ENCODE measurements around the gene MBP. TPM values are rescaled to one million over a fixed set of nuclear protein-coding genes. Genes with fewer than 3 reads are reported as not detected.

The MBP gene
- total and polyA plus RNA-seq, 10 of the 15 experiments (the other 5 are each of a cell fraction or from before 2014, with no cell fraction given): 12.2 to 67.8 (median 42.1) TPM

GRCh38 chr18:76941284-76941683, 191.3 kb downstream of the MBP start:
- ChIA-PET CTCF (interaction anchor here (0.8 kb wide), 1 partner anchor 10 kb away, joined by 4 read pairs; no protein-coding TSS in a partner anchor), RAD21 (ENCODE audit: unreplicated experiment) (interaction anchor here (1.6 kb wide), 1 partner anchor 41 kb away, joined by 4 read pairs; no protein-coding TSS in a partner anchor), SMC1A (ENCODE audit: uncharacterized antibody, unreplicated experiment) (interaction anchor here (1.0 to 2.1 kb wide), 5 partner anchors 8 to 43 kb away, joined by 3 to 6 read pairs (median 3); no protein-coding TSS in a partner anchor), POLR2A (no interaction called here)
- in situ Hi-C loops (cut with MboI): no loop called here
- FAIRE-seq (no peak), DNase-seq (ENCODE audit: low read depth, low spot score) (no peak), ATAC-seq (no peak)
- WGBS (ENCODE audit: insufficient coverage, insufficient replicate concordance, low lambda C conversion rate, missing lambda C conversion rate): 90% methylated on average over 9 of the region's 9 CpGs
- H3K27ac ChIP-seq (ENCODE audit: control insufficient read depth, insufficient read depth): no peak overlapping the region
- no TSS peak for BruUV-seq (replicated peaks)
- H3K4me1 ChIP-seq (ENCODE audit: control insufficient read depth, insufficient read depth, low read length): no peaks in the 10 kb centered on the region
- no peaks in the 10 kb centered on the region for H4K20me1 ChIP-seq (ENCODE audit: control insufficient read depth, insufficient read depth)
- no peaks in the 10 kb centered on the region for H3K79me2 ChIP-seq (ENCODE audit: control insufficient read depth, insufficient read depth, low read length)
- no peak overlapping the region for H3K9ac ChIP-seq (ENCODE audit: control insufficient read depth, insufficient read depth, low read length)
- no peaks in the 10 kb centered on the region for H3K27me3 ChIP-seq (replicated peaks in 1 of 2; ENCODE audit: control insufficient read depth in 2 of 2, insufficient read depth in 2 of 2, low read length in 1 of 2)
- no peak overlapping the region for H3K4me3 ChIP-seq
- H3K4me2 ChIP-seq (ENCODE audit: control insufficient read depth, insufficient read depth): no peak overlapping the region
- no peak overlapping the region for H2AFZ ChIP-seq (ENCODE audit: control insufficient read depth, low read depth, low read length)
- H3K9me3 ChIP-seq (replicated peaks; ENCODE audit: control insufficient read depth, insufficient read depth, low read length): no peaks in the 10 kb centered on the region
- intact Hi-C loops (cut with micrococcal nuclease; ENCODE audit: unreplicated experiment): no loop called here
- peaks cover 4% of the 10 kb centered on the region in 2 experiments; a peak in 3 of 4 replicates for H3K36me3 ChIP-seq (ENCODE audit: control insufficient read depth in 2 of 2, insufficient read depth in 2 of 2, low read length in 1 of 2)
- TF ChIP-seq RB1 (IDR thresholded peaks at IDR 0.05; ENCODE audit: borderline replicate concordance) (no peak), HDAC2 (IDR thresholded peaks at IDR 0.05) (no peak), SKIL (IDR thresholded peaks at IDR 0.05; ENCODE audit: low read depth, poor library complexity, severe bottlenecking) (no peak), CEBPZ (IDR thresholded peaks at IDR 0.05; ENCODE audit: low read depth, low read length) (no peak), BMI1 (IDR thresholded peaks at IDR 0.05; ENCODE audit: borderline replicate concordance) (no peak), USF2 (IDR thresholded peaks at IDR 0.05; ENCODE audit: borderline replicate concordance, low read depth, low read length) (no peak), BCLAF1 (IDR thresholded peaks at IDR 0.05) (no peak), MYC (IDR thresholded peaks at IDR 0.05; ENCODE audit: insufficient read depth, insufficient read length, insufficient replicate concordance, low read length, severe bottlenecking) (no peak), POLR2A (IDR thresholded peaks at IDR 0.05; ENCODE audit: low read depth, low read length) (no peak), PRDM15 (CRISPR knock-in tag; IDR thresholded peaks at IDR 0.05) (no peak)

Data from GM12878 (cell line).